SK-N-SH (cell line): ENCODE measurements around the gene NTN1. TPM values are rescaled to one million over a fixed set of nuclear protein-coding genes. Genes with fewer than 3 reads are reported as not detected.

ENCODE experiments used
- CTCF ChIA-PET: fragments of 300-600, 350-600 bp; formaldehyde crosslinking; extraction: SDS; loops from one replicate; lab custom pipeline; 2021; lab: Yijun Ruan, JAX
- POLR2A ChIA-PET: fragments of 350-600 bp; sonication (Branson Sonifier 250); formaldehyde crosslinking; extraction: SDS; loops from one replicate; lab custom pipeline; 2020; ENCODE audit warnings: antibody characterized with exemption, inconsistent platforms; lab: Yijun Ruan, JAX
- DNase-seq: peaks from one replicate; pipeline ENCODE4 v3.0.0; 2012
- H2AFZ ChIP-seq: fragments of 200-600 bp; sonication (generic); 2 replicates; pipeline ENCODE4 v1.8.1; 2016; ENCODE audit warnings: antibody characterized with exemption, mild to moderate bottlenecking, low read depth
- H3F3A ChIP-seq: fragments of 200-600 bp; sonication (generic); replicated peaks from 2 replicates; pipeline ENCODE3; 2016; ENCODE audit warnings: antibody characterized with exemption, mild to moderate bottlenecking; ENCODE audit not compliant: insufficient read depth
- H3K27ac ChIP-seq, 2 experiments: fragments of 200-500 bp in 1 of 2; fragments of 200-600 bp in 1 of 2; sonication (Bioruptor generic) in 1 of 2; sonication (generic), shearing (Covaris generic) in 1 of 2; 2 replicates each; pipeline versions ENCODE4 v1.5.1 to v1.6.1; 2014 to 2016; ENCODE audit warnings: low read depth in 2 of 2, inconsistent platforms in 1 of 2, low read length in 1 of 2, mild to moderate bottlenecking in 1 of 2, mixed read lengths in 1 of 2
- H3K27me3 ChIP-seq: fragments of 200-600 bp; sonication (generic), shearing (Covaris generic); 2 replicates; pipeline ENCODE4 v1.6.1; 2016; ENCODE audit warnings: mixed run types; ENCODE audit not compliant: insufficient read depth
- H3K36me3 ChIP-seq, 2 experiments: fragments of 200-500 bp in 1 of 2; fragments of 200-600 bp in 1 of 2; sonication (Bioruptor generic) in 1 of 2; sonication (generic) in 1 of 2; replicated peaks in 1 of 2; 2 replicates each; pipeline versions ENCODE3 to v1.5.1; 2014 to 2016; ENCODE audit warnings: low read length in 1 of 2, mild to moderate bottlenecking in 1 of 2; ENCODE audit not compliant: insufficient read depth in 2 of 2, control insufficient read depth in 1 of 2
- H3K4me1 ChIP-seq, 2 experiments: fragments of 200-500 bp in 1 of 2; fragments of 200-600 bp in 1 of 2; sonication (Bioruptor generic) in 1 of 2; sonication (generic), shearing (Covaris generic) in 1 of 2; 2 replicates each; pipeline versions ENCODE4 v1.5.1 to v1.6.1; 2014 to 2016; ENCODE audit warnings: low read depth in 1 of 2, low read length in 1 of 2, mixed run types in 1 of 2; ENCODE audit not compliant: insufficient read depth in 2 of 2, control insufficient read depth in 1 of 2
- H3K4me2 ChIP-seq: fragments of 200-600 bp; sonication (generic), shearing (Covaris generic); 2 replicates; pipeline ENCODE4 v1.6.1; 2017; ENCODE audit warnings: mixed run types
- H3K4me3 ChIP-seq, 2 experiments: fragments of 200-500 bp in 1 of 2; fragments of 200-600 bp in 1 of 2; sonication (Bioruptor generic) in 1 of 2; sonication (generic), shearing (Covaris generic) in 1 of 2; 2 replicates each; pipeline versions ENCODE4 v1.5.1 to v1.8.1; 2014 to 2016; ENCODE audit warnings: low read depth in 2 of 2, inconsistent platforms in 1 of 2, low read length in 1 of 2, mild to moderate bottlenecking in 1 of 2, mixed read lengths in 1 of 2, moderate library complexity in 1 of 2
- H3K79me2 ChIP-seq: fragments of 200-600 bp; sonication (generic); 2 replicates; pipeline ENCODE4 v1.8.1; 2017; ENCODE audit warnings: mild to moderate bottlenecking; ENCODE audit not compliant: insufficient read depth
- H3K9ac ChIP-seq: fragments of 200-600 bp; sonication (generic); 2 replicates; pipeline ENCODE4 v1.6.1; 2017; ENCODE audit warnings: mixed run types
- H3K9me2 ChIP-seq: fragments of 200-600 bp; sonication (generic); 2 replicates; pipeline ENCODE4 v1.6.1; 2017; ENCODE audit warnings: mixed run types
- H3K9me3 ChIP-seq: fragments of 200-600 bp; sonication (generic); 2 replicates; pipeline ENCODE4 v1.6.1; 2017; ENCODE audit warnings: mixed run types, mild to moderate bottlenecking, moderate library complexity
- H4K20me1 ChIP-seq: fragments of 200-600 bp; sonication (generic); 2 replicates; pipeline ENCODE4 v1.6.1; 2017; ENCODE audit warnings: mild to moderate bottlenecking, mixed run types; ENCODE audit not compliant: insufficient read depth
- CHD2 ChIP-seq: fragments of 150-350 bp; IDR thresholded peaks from 2 replicates; pipeline ENCODE4 v1.6.1; 2018; ENCODE audit warnings: low read length; ENCODE audit not compliant: partially characterized antibody
- EP300 ChIP-seq, 2 experiments: IDR thresholded peaks; 2 replicates each; pipeline versions ENCODE4 v1.4.0 to v1.6.1; 2012; ENCODE audit warnings: borderline replicate concordance in 1 of 2, low read depth in 1 of 2, low read length in 1 of 2
- FOSL2 ChIP-seq: IDR thresholded peaks from 2 replicates; pipeline ENCODE4 v1.4.0; 2012; ENCODE audit warnings: low read depth, mild to moderate bottlenecking, moderate library complexity, borderline replicate concordance
- GATA2 ChIP-seq: sonication (generic); formaldehyde crosslinking; IDR thresholded peaks from 2 replicates; pipeline ENCODE4 v1.5.0; 2020; ENCODE audit warnings: mild to moderate bottlenecking, missing genetic modification reagents
- MAX ChIP-seq: IDR thresholded peaks from 2 replicates; pipeline ENCODE4 v1.4.0; 2012; ENCODE audit warnings: low read depth
- MXI1 ChIP-seq: IDR thresholded peaks from 2 replicates; pipeline ENCODE4 v1.6.1; 2012; ENCODE audit warnings: mild to moderate bottlenecking, low read depth, low read length, improper control_type of control experiment
- NRF1 ChIP-seq: IDR thresholded peaks from 2 replicates; pipeline ENCODE4 v1.6.1; 2012; ENCODE audit warnings: low read depth, mild to moderate bottlenecking, low read length
- PBX3 ChIP-seq: IDR thresholded peaks from 2 replicates; pipeline ENCODE4; 2012
- POLR2AphosphoS5 ChIP-seq: IDR thresholded peaks from 2 replicates; pipeline ENCODE4 v1.6.1; 2012; ENCODE audit warnings: low read depth, low read length
- RAD21 ChIP-seq: IDR thresholded peaks from 2 replicates; pipeline ENCODE4 v1.6.1; 2012; ENCODE audit warnings: mild to moderate bottlenecking, low read length
- REST ChIP-seq: IDR thresholded peaks from 2 replicates; pipeline ENCODE4 v1.6.1; 2012; ENCODE audit warnings: mild to moderate bottlenecking, low read depth, low read length, moderate library complexity
- TAF1 ChIP-seq: IDR thresholded peaks from 2 replicates; pipeline ENCODE4 v1.6.1; 2012; ENCODE audit warnings: low read depth, mild to moderate bottlenecking, low read length, moderate library complexity, borderline replicate concordance
- TCF12 ChIP-seq: IDR thresholded peaks from 2 replicates; pipeline ENCODE4 v1.4.0; 2012
- YY1 ChIP-seq: IDR thresholded peaks from 2 replicates; pipeline ENCODE4 v1.4.0; 2012; ENCODE audit warnings: low read depth, mild to moderate bottlenecking
- WGBS: methylation state at CpG from one replicate; pipeline ENCODE4 v1.1.6; 2017; ENCODE audit warnings: low lambda C conversion rate; 5-methylcytosine and 5-hydroxymethylcytosine counted together
- polyA plus RNA-seq, 3 experiments: library from polyadenylated mRNA; depleted of rRNA; stranded (reverse); fragments of >200 nt; gene quantifications; 2 replicates each; pipeline ENCODE4 v1.2.3, GENCODE V29; 2012
- TF ChIP-seq, protein P1 (sequence below): IDR thresholded peaks from 2 replicates; pipeline ENCODE4 v1.4.0; 2012; ENCODE audit warnings: low read depth, borderline replicate concordance
- TF ChIP-seq, protein P2 (sequence below): IDR thresholded peaks from 2 replicates; pipeline ENCODE4 v1.4.0; 2012; ENCODE audit warnings: low read depth, borderline replicate concordance
- TF ChIP-seq, protein P3 (sequence below): fragments of 200-600 bp; sonication (generic); IDR thresholded peaks from 2 replicates; pipeline ENCODE4 v1.6.1; 2017; ENCODE audit warnings: antibody characterized with exemption, mild to moderate bottlenecking, moderate library complexity

Gene NTN1
- polyA plus RNA-seq, 1 of the 3 experiments (the other 2 are of a cell fraction) = 0.05 TPM

- ChIA-PET CTCF (no interaction called here), POLR2A (no interaction called here)
- H3K9ac ChIP-seq = no peak overlapping the region
- no peaks in the 10 kb centered on the region for H3K9me2 ChIP-seq
- H3K27ac ChIP-seq = no peak overlapping the region
- no peaks in the 10 kb centered on the region for H3K4me1 ChIP-seq
- DNase-seq = no peak
- no peak overlapping the region for H3K4me3 ChIP-seq
- H3K36me3 ChIP-seq = no peaks in the 10 kb centered on the region
- WGBS = 8% methylated on average over 8 of the region's 8 CpGs
- no peaks in the 10 kb centered on the region for H3K79me2 ChIP-seq
- no peak overlapping the region for H2AFZ ChIP-seq
- H3K9me3 ChIP-seq = no peaks in the 10 kb centered on the region
- no peaks in the 10 kb centered on the region for H3F3A ChIP-seq
- no peak overlapping the region for H3K4me2 ChIP-seq
- TF ChIP-seq TAF1 (no peak), PBX3 (no peak), POLR2AphosphoS5 (no peak), REST (no peak), FOSL2 (no peak), TCF12 (no peak), NRF1 (no peak), YY1 (no peak), CHD2 (no peak), RAD21 (no peak), MXI1 (no peak), GATA2 (CRISPR knock-in tag) (no peak), MAX (no peak), EP300 (IDR thresholded peaks at IDR 0.05; ENCODE audit: borderline replicate concordance in 1 of 2, low read depth in 1 of 2, low read length in 1 of 2) (no peak)
- TF ChIP-seq, protein P1, sequence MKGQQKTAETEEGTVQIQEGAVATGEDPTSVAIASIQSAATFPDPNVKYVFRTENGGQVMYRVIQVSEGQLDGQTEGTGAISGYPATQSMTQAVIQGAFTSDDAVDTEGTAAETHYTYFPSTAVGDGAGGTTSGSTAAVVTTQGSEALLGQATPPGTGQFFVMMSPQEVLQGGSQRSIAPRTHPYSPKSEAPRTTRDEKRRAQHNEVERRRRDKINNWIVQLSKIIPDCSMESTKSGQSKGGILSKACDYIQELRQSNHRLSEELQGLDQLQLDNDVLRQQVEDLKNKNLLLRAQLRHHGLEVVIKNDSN = no peak
- TF ChIP-seq, protein P2, sequence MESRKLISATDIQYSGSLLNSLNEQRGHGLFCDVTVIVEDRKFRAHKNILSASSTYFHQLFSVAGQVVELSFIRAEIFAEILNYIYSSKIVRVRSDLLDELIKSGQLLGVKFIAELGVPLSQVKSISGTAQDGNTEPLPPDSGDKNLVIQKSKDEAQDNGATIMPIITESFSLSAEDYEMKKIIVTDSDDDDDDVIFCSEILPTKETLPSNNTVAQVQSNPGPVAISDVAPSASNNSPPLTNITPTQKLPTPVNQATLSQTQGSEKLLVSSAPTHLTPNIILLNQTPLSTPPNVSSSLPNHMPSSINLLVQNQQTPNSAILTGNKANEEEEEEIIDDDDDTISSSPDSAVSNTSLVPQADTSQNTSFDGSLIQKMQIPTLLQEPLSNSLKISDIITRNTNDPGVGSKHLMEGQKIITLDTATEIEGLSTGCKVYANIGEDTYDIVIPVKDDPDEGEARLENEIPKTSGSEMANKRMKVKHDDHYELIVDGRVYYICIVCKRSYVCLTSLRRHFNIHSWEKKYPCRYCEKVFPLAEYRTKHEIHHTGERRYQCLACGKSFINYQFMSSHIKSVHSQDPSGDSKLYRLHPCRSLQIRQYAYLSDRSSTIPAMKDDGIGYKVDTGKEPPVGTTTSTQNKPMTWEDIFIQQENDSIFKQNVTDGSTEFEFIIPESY = no peak
- TF ChIP-seq, protein P3, sequence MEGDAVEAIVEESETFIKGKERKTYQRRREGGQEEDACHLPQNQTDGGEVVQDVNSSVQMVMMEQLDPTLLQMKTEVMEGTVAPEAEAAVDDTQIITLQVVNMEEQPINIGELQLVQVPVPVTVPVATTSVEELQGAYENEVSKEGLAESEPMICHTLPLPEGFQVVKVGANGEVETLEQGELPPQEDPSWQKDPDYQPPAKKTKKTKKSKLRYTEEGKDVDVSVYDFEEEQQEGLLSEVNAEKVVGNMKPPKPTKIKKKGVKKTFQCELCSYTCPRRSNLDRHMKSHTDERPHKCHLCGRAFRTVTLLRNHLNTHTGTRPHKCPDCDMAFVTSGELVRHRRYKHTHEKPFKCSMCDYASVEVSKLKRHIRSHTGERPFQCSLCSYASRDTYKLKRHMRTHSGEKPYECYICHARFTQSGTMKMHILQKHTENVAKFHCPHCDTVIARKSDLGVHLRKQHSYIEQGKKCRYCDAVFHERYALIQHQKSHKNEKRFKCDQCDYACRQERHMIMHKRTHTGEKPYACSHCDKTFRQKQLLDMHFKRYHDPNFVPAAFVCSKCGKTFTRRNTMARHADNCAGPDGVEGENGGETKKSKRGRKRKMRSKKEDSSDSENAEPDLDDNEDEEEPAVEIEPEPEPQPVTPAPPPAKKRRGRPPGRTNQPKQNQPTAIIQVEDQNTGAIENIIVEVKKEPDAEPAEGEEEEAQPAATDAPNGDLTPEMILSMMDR = no peak
- TF ChIP-seq, all 33 proteins: peak for 0
- peaks cover 24% of the 10 kb centered on the region; the same call in 1 of the 2 replicates for H3K27me3 ChIP-seq
- H4K20me1 ChIP-seq = no peaks in the 10 kb centered on the region
Measured at GRCh38 chr17:9050801-9051401, 29.6 kb downstream of the NTN1 start.
